Smooth muscle cell (in vitro differentiated cells): ENCODE data around the gene DMBX1. TPM values are rescaled to one million over a fixed set of nuclear protein-coding genes. Genes with fewer than 3 reads are reported as not detected.

ENCODE experiments used
- DNase-seq: peaks from one replicate; lab custom pipeline; 2025; ENCODE audit not compliant: unreplicated experiment; lab: John Stamatoyannopoulos, UW
- H2AFZ ChIP-seq: fragments of 200-600 bp; sonication (generic); 2 replicates; pipeline ENCODE4 v1.6.0; 2016; ENCODE audit warnings: antibody characterized with exemption, low read depth, mild to moderate bottlenecking
- H3F3A ChIP-seq: fragments of 200-600 bp; sonication (generic); 2 replicates; pipeline ENCODE4 v1.6.0; 2017; ENCODE audit warnings: antibody characterized with exemption, low read depth
- H3K27ac ChIP-seq: fragments of 200-600 bp; sonication (generic); 2 replicates; pipeline ENCODE4 v1.5.1; 2016; ENCODE audit warnings: low read depth, mild to moderate bottlenecking
- H3K27me3 ChIP-seq: fragments of 200-600 bp; sonication (generic); 2 replicates; pipeline ENCODE4 v1.6.1; 2016; ENCODE audit warnings: low read depth, mild to moderate bottlenecking
- H3K36me3 ChIP-seq: fragments of 200-600 bp; sonication (generic); 2 replicates; pipeline ENCODE4 v1.5.1; 2016; ENCODE audit warnings: low read depth
- H3K4me1 ChIP-seq: fragments of 200-600 bp; sonication (generic); 2 replicates; pipeline ENCODE4 v1.5.1; 2016; ENCODE audit warnings: low read depth
- H3K4me2 ChIP-seq: fragments of 200-600 bp; sonication (generic); 2 replicates; pipeline ENCODE4 v1.6.0; 2016; ENCODE audit warnings: mild to moderate bottlenecking
- H3K4me3 ChIP-seq: fragments of 200-600 bp; sonication (generic); 2 replicates; pipeline ENCODE4 v1.5.1; 2016; ENCODE audit warnings: mild to moderate bottlenecking
- H3K79me2 ChIP-seq: fragments of 200-600 bp; sonication (generic); 2 replicates; pipeline ENCODE4 v1.6.0; 2016; ENCODE audit warnings: low read depth, mild to moderate bottlenecking
- H3K9ac ChIP-seq: fragments of 200-600 bp; sonication (generic); 2 replicates; pipeline ENCODE4 v1.6.0; 2016; ENCODE audit warnings: low read depth
- H3K9me3 ChIP-seq: fragments of 200-600 bp; sonication (generic); replicated peaks from 2 replicates; pipeline ENCODE4 v1.5.1; 2016; ENCODE audit warnings: low read depth
- H4K20me1 ChIP-seq: fragments of 200-600 bp; sonication (generic); 2 replicates; pipeline ENCODE4 v1.6.0; 2016; ENCODE audit warnings: low read depth
- CTCF ChIP-seq: fragments of 200-600 bp; sonication (generic); IDR thresholded peaks from 2 replicates; pipeline ENCODE4 v1.5.1; 2017; ENCODE audit warnings: borderline replicate concordance, mild to moderate bottlenecking, antibody characterized with exemption; ENCODE audit not compliant: insufficient read depth, poor library complexity, severe bottlenecking
- WGBS: methylation state at CpG from one replicate; pipeline ENCODE4 v1.1.7; 2016; ENCODE audit warnings: low lambda C conversion rate; 5-methylcytosine and 5-hydroxymethylcytosine counted together
- polyA plus RNA-seq: library from polyadenylated mRNA; unstranded; fragments of >200 nt; fragmentation: Nextera tagmentation; extraction: Ambion mirVana; gene quantifications from 2 replicates; pipeline ENCODE4 v1.2.1, GENCODE V29; 2016
- total RNA-seq: library from RNA; depleted of rRNA; stranded (reverse); fragments of >200 nt; gene quantifications from 2 replicates; pipeline ENCODE4 v1.2.3, GENCODE V29; 2014

DMBX1 gene
- total and polyA plus RNA-seq, 2 experiments from 2014 or later, result not detected

- no peak for DNase-seq
- Histone ChIP-seq H3F3A (no peaks in the 10 kb centered on the region), H3K9ac (no peak overlapping the region), H4K20me1 (no peaks in the 10 kb centered on the region), H3K36me3 (no peaks in the 10 kb centered on the region), H3K27me3 (peaks cover 73% of the 10 kb centered on the region), H3K9me3 (no peaks in the 10 kb centered on the region), H2AFZ (no peak overlapping the region), H3K4me2 (no peak overlapping the region), H3K79me2 (no peaks in the 10 kb centered on the region), H3K27ac (no peak overlapping the region), H3K4me1 (no peaks in the 10 kb centered on the region), H3K4me3 (no peak overlapping the region)
- no peak for TF ChIP-seq CTCF
- 68% methylated on average over 2 of the region's 2 CpGs for WGBS
These were observed 48.5 kb downstream of the DMBX1 start for GRCh38 chr1:46538147-46538546.

Other genes starting within 250 kb of the DMBX1 start
- 1.7 and 4.9 TPM in 2 replicates for gene RAD54L, start 242.1 kb upstream of the DMBX1 start, total RNA-seq
- gene RAD54L, start 242.1 kb upstream of the DMBX1 start, polyA plus RNA-seq, result 5.6 and 7.1 TPM in 2 replicates
- gene LRRC41, start 186.2 kb upstream of the DMBX1 start, total RNA-seq, result 91.5 and 105 TPM in 2 replicates
- 118 and 121 TPM in 2 replicates for gene LRRC41, start 186.2 kb upstream of the DMBX1 start, polyA plus RNA-seq
- gene UQCRH, start 186.1 kb upstream of the DMBX1 start, total RNA-seq, result 555 and 652 TPM in 2 replicates
- gene UQCRH, start 186.1 kb upstream of the DMBX1 start, polyA plus RNA-seq, result 284 and 333 TPM in 2 replicates
- 12.5 and 14.1 TPM in 2 replicates for gene NSUN4, start 149.0 kb upstream of the DMBX1 start, total RNA-seq
- 10.6 and 10.8 TPM in 2 replicates for gene NSUN4, start 149.0 kb upstream of the DMBX1 start, polyA plus RNA-seq
- gene FAAH, start 95.5 kb upstream of the DMBX1 start, total RNA-seq, result 8.9 and 11.1 TPM in 2 replicates
- 5.7 and 12.1 TPM in 2 replicates for gene FAAH, start 95.5 kb upstream of the DMBX1 start, polyA plus RNA-seq
- not detected in 2 replicates for gene KNCN, start 61.8 kb downstream of the DMBX1 start, total RNA-seq
- not detected in 2 replicates for gene KNCN, start 61.8 kb downstream of the DMBX1 start, polyA plus RNA-seq
- gene MKNK1, start 114.4 kb downstream of the DMBX1 start, total RNA-seq, result 17.9 and 18.7 TPM in 2 replicates
- 11.7 and 17.2 TPM in 2 replicates for gene MKNK1, start 114.4 kb downstream of the DMBX1 start, polyA plus RNA-seq
- 5.3 and 9.3 TPM in 2 replicates for gene MOB3C, start 127.0 kb downstream of the DMBX1 start, total RNA-seq
- gene MOB3C, start 127.0 kb downstream of the DMBX1 start, polyA plus RNA-seq, result 5.5 and 8.8 TPM in 2 replicates
- 22.2 and 30.8 TPM in 2 replicates for gene ATPAF1, start 178.5 kb downstream of the DMBX1 start, total RNA-seq
- gene ATPAF1, start 178.5 kb downstream of the DMBX1 start, polyA plus RNA-seq, result 31.2 and 35.3 TPM in 2 replicates
- not detected in 2 replicates for gene TEX38, start 182.0 kb downstream of the DMBX1 start, total RNA-seq
- gene TEX38, start 182.0 kb downstream of the DMBX1 start, polyA plus RNA-seq, result 0.69 TPM in 1 of 2 replicates, not detected in the other
- 62.8 and 69.6 TPM in 2 replicates for gene EFCAB14, start 229.3 kb downstream of the DMBX1 start, total RNA-seq
- gene EFCAB14, start 229.3 kb downstream of the DMBX1 start, polyA plus RNA-seq, result 28.6 and 29.4 TPM in 2 replicates